OCI-LY1 (cell line): ENCODE results near the gene DPH7.

Source experiments
- CTCF ChIP-seq: fragments of 200-600 bp; sonication (generic), shearing (Covaris generic); IDR thresholded peaks from 2 replicates; pipeline ENCODE4 v1.5.1; 2017; ENCODE audit warnings: mild to moderate bottlenecking, antibody characterized with exemption, low read length, moderate library complexity, mixed read lengths
- EZH2 ChIP-seq: fragments of 200-600 bp; sonication (generic), shearing (Covaris generic); IDR thresholded peaks from 2 replicates; pipeline ENCODE4 v1.8.0; 2017; ENCODE audit warnings: borderline replicate concordance, mixed run types, mild to moderate bottlenecking, antibody characterized with exemption, low read length, moderate library complexity, mixed read lengths

DNA sequence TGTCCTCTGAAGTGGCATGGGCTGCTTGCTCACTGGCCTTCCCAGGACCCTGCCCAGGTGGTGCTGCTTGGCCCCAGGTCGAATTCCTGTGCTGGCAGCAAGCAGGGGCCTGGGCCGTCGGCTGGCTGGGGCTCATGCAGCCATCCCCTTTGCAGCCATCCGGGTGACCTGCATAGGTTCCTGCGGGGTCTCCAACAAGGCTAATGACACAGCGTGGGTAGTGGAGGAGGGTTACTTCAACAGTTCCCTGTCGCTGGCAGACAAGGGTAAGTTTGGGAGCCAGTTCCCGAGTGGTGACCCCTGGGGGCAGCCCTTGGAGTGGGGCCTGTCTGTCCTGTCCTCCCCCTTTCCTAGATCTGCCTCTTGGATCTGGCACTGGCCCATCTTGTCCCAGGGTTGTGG is 34.0 kb upstream of the DPH7 start:
- no peak for TF ChIP-seq CTCF
- TF ChIP-seq EZH2, result no peak
